Type B pancreatic cell (in vitro differentiated cells): ENCODE data around the gene NCBP1. TPM values are rescaled to one million over a fixed set of nuclear protein-coding genes. Genes with fewer than 3 reads are reported as not detected.

Source experiments
- DNase-seq: peaks from one replicate; pipeline ENCODE4 v3.0.0; 2021; ENCODE audit warnings: mixed read lengths; ENCODE audit not compliant: unreplicated experiment; ENCODE audit errors: extremely low spot score
- H3K27ac Mint-ChIP-seq: 2 replicates; pipeline ENCODE4 v1.8.0; 2021; ENCODE audit warnings: mild to moderate bottlenecking, mixed read lengths
- H3K27me3 Mint-ChIP-seq: 2 replicates; pipeline ENCODE4 v1.8.0; 2021; ENCODE audit warnings: mixed read lengths
- H3K36me3 Mint-ChIP-seq: 2 replicates; pipeline ENCODE4 v1.8.0; 2021; ENCODE audit warnings: mixed read lengths
- H3K4me1 Mint-ChIP-seq: one replicate; pipeline ENCODE4 v1.8.0; 2021; ENCODE audit warnings: mixed read lengths; ENCODE audit not compliant: unreplicated experiment
- H3K4me3 Mint-ChIP-seq: 2 replicates; pipeline ENCODE4 v1.8.0; 2021; ENCODE audit warnings: mild to moderate bottlenecking, mixed read lengths
- H3K9me3 Mint-ChIP-seq: 2 replicates; pipeline ENCODE4 v1.8.0; 2021; ENCODE audit warnings: mixed read lengths
- CTCF ChIP-seq: fragments of 200-600 bp; sonication (generic); conservative IDR thresholded peaks from 2 replicates; pipeline ENCODE4 v1.5.0; 2021; ENCODE audit warnings: antibody characterized with exemption, mild to moderate bottlenecking
- total RNA-seq: library from RNA; stranded (reverse); gene quantifications from 2 replicates; pipeline ENCODE4 v1.2.1, GENCODE V29; 2021; ENCODE audit warnings: low replicate concordance

NCBP1 gene
- total RNA-seq, 1 donor from 2014 or later: 41.8 TPM

GRCh38 chr9:97660340-97660739 lies 26.7 kb downstream of the NCBP1 start:
- peaks cover 61% of the 10 kb centered on the region for H3K36me3 Mint-ChIP-seq
- no peak for TF ChIP-seq CTCF
- DNase-seq: no peak

GRCh38 chr9:97660847-97661246 lies 27.2 kb downstream of the NCBP1 start:
- Mint-ChIP-seq H3K4me1 (no peaks in the 10 kb centered on the region), H3K27me3 (no peaks in the 10 kb centered on the region), H3K4me3 (no peak overlapping the region), H3K36me3 (peaks cover 57% of the 10 kb centered on the region), H3K27ac (no peak overlapping the region), H3K9me3 (no peaks in the 10 kb centered on the region)
- DNase-seq: no peak
- TF ChIP-seq CTCF: no peak

More at GRCh38 chr9:97660340-97660739, 26.7 kb downstream of the NCBP1 start:
- no peaks in the 10 kb centered on the region for H3K9me3 Mint-ChIP-seq
- no peaks in the 10 kb centered on the region for H3K27me3 Mint-ChIP-seq
- H3K4me3 Mint-ChIP-seq: no peak overlapping the region
- no peak overlapping the region for H3K27ac Mint-ChIP-seq
- no peaks in the 10 kb centered on the region for H3K4me1 Mint-ChIP-seq

DNA sequence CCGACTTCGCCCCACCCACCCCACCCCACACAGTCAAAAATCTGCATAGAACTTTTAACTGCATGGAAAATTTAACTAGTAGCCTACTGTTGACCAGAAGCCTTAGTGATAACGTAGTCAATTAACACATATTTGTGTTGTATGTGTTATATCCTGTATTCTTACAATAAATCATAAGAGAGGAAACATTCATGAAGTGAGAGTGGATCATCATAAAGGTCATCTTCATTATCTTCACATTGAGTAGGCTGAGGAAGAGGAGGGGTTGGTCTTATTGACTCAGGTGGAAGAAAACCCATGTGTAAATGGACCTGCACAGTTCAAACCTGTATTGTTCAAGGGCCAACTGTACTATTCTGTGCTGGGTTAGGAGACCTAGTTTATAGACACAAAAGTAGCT lies 32.1 kb downstream of the NCBP1 start:
- no peaks in the 10 kb centered on the region for H3K27me3 Mint-ChIP-seq
- DNase-seq: no peak
- peaks cover 43% of the 10 kb centered on the region for H3K36me3 Mint-ChIP-seq
- no peaks in the 10 kb centered on the region for H3K4me1 Mint-ChIP-seq
- no peak for TF ChIP-seq CTCF
- H3K9me3 Mint-ChIP-seq: no peaks in the 10 kb centered on the region
- H3K4me3 Mint-ChIP-seq: no peak overlapping the region
- H3K27ac Mint-ChIP-seq: no peak overlapping the region

DNA sequence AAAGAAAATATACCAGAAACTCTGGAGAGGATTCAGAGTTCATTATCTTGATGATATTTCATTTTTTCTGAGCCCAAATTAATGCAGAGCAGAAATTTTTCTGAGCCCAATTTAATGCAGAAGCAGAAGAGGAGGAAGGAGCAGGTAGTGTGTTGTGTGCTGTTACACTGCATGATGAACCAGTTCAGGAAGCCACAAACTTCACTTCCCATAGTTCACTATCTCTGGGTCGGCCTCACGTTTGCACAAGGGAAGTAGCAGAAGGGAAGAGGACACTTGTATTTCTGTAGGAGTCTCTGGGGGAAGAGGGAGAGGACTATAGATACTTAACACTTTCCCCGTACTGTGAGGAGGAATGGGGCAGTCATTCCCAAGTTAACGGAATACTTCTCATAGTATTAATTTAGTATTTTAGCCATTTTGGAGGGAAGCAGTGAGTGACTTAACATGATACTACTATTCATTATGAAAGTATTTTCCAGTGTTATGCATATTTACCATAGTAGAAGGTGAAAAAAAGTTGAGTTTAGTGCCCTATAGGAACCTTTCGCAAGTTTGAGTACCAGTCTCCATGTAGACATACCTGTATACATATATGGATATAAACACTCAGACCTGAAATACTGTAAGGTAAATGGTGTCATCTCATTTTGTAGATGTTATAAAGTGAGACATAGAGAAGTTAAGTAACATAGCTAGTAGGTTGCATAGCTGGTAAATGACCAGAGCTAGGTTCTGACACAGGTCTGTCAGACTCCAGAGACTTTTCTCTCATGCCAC lies 33.5 kb downstream of the NCBP1 start:
- no peaks in the 10 kb centered on the region for H3K4me1 Mint-ChIP-seq
- no peaks in the 10 kb centered on the region for H3K27me3 Mint-ChIP-seq
- TF ChIP-seq CTCF: no peak
- no peak overlapping the region for H3K4me3 Mint-ChIP-seq
- no peak overlapping the region for H3K27ac Mint-ChIP-seq
- H3K9me3 Mint-ChIP-seq: no peaks in the 10 kb centered on the region
- peaks cover 45% of the 10 kb centered on the region for H3K36me3 Mint-ChIP-seq
- DNase-seq: no peak

GRCh38 chr9:97668485-97668884 lies 34.9 kb downstream of the NCBP1 start:
- Mint-ChIP-seq H3K4me1 (no peaks in the 10 kb centered on the region), H3K4me3 (no peak overlapping the region), H3K9me3 (no peaks in the 10 kb centered on the region), H3K27ac (no peak overlapping the region), H3K27me3 (no peaks in the 10 kb centered on the region), H3K36me3 (peaks cover 40% of the 10 kb centered on the region)
- no peak for TF ChIP-seq CTCF
- no peak for DNase-seq
